ENCODE results near the gene NEMP2.
A peak's percentile ranks its signal among the peaks of the same experiment; 100 is the strongest.

Gene NEMP2, protein sequence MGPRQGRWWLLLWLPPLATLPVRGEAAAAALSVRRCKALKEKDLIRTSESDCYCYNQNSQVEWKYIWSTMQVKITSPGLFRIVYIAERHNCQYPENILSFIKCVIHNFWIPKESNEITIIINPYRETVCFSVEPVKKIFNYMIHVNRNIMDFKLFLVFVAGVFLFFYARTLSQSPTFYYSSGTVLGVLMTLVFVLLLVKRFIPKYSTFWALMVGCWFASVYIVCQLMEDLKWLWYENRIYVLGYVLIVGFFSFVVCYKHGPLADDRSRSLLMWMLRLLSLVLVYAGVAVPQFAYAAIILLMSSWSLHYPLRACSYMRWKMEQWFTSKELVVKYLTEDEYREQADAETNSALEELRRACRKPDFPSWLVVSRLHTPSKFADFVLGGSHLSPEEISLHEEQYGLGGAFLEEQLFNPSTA

DNA sequence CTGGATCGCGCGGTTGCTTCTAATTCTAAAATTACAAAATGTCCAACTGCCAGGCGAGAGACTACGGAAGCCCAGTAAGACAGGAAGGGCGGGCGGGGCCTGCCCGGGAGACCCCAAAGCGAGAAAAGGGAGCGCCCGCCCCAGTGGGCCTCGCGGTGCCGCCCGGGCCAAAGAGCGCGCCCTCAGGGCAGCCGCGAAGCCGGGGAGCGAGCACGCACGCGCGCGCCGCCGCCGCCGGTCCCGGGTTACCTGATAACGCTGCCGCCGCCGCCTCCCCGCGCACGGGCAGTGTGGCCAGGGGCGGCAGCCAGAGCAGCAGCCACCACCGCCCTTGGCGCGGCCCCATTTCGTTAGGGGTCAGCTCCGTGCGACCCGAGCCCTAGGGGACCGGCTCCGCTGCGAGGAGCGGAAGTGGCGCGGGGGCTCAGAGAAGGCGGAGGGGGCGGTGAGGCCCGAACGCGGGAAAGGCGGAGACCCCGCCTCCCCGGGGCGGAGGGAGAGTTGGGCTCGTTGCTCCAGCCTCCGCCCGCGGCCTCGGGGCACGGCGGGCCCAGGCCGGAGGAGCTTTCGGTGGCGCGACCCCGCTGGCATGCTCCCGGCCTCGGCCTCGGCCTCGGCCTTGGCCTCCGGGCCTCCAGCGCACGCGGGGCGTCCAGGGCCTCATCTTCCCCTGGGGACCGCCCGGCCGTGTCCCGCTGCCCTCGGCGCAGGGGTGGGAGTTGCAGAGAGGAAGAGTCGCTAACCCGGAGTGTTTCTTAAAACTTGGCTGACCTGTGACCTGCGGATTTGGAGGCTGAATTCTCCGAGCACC lies at the start of gene NEMP2:
Gene NEMP2, minus strand, starts transcription at position 413 of the 811 bp plus-strand sequence. Its CDS starts 67 bp downstream, at position 346.
- Histone ChIP-seq H3K27me3 (ENCODE audit: insufficient read depth, low read depth) (no peaks in the 10 kb centered on the region), H3K79me2 (ENCODE audit: insufficient read depth, low read depth) (peaks cover 16% of the 10 kb centered on the region; the same call in 1 of the 2 replicates), H3K4me2 (peak within 1 kb of the TSS; percentile 83), H4K20me1 (ENCODE audit: insufficient read depth) (no peaks in the 10 kb centered on the region), H3K27ac (peak within 1 kb of the TSS; percentile 93), H3K4me1 (ENCODE audit: low read depth, poor library complexity, severe bottlenecking) (peaks cover 23% of the 10 kb centered on the region), H3K36me3 (ENCODE audit: insufficient read depth) (no peaks in the 10 kb centered on the region), H2AFZ (ENCODE audit: low read depth) (peak within 1 kb of the TSS; percentile 99), H3K4me3 (IDR thresholded peaks at IDR 0.05; ENCODE audit: insufficient read depth, low read depth, low read length) (peak within 1 kb of the TSS; percentile 85), H3K9ac (peak within 1 kb of the TSS; percentile 95)
- TF ChIP-seq, protein P1, sequence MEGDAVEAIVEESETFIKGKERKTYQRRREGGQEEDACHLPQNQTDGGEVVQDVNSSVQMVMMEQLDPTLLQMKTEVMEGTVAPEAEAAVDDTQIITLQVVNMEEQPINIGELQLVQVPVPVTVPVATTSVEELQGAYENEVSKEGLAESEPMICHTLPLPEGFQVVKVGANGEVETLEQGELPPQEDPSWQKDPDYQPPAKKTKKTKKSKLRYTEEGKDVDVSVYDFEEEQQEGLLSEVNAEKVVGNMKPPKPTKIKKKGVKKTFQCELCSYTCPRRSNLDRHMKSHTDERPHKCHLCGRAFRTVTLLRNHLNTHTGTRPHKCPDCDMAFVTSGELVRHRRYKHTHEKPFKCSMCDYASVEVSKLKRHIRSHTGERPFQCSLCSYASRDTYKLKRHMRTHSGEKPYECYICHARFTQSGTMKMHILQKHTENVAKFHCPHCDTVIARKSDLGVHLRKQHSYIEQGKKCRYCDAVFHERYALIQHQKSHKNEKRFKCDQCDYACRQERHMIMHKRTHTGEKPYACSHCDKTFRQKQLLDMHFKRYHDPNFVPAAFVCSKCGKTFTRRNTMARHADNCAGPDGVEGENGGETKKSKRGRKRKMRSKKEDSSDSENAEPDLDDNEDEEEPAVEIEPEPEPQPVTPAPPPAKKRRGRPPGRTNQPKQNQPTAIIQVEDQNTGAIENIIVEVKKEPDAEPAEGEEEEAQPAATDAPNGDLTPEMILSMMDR (conservative IDR thresholded peaks at IDR 0.05; ENCODE audit: low read depth, low read length): no peak

DNA sequence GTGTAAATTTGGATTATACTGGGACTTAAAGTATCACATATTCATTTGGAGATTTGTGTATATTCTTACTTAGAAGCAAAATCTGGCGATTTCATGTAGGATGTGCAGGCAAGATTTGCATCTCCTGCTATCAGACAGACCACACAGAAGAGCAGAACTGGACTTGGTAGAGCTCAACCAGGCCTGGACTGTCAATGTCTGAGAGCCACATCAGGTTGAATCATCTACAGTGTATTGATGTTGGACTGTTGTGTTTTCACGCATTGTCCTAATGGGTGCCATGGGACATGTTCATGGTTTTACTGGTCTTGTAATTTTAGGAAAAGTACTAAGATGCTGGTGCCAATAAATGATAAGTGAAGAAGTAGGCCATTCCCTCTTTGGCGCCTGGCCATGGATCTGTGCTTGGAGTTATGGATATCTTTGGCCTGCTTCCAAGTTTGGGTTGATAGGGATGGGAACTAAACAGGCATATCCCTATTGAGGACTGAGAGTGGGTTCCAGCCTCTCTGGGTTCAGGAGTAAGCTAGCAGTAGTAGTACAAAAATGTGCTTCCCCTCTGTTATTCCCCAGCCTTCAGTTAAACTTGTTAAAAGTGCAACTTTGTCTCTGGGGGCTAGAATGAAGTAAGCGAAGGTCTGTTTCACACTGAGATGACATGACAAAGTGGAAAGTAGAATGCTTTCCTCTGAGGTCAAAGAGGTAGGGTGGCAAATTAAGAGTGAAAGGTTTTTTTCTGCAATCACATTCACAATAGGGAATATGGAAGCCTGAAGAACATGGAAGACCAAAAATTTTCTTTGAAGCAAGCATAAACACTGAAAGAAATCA lies 49.2 kb upstream of the NEMP2 start:
- Histone ChIP-seq H3K4me2 (no peak overlapping the region), H3K4me1 (ENCODE audit: low read depth, poor library complexity, severe bottlenecking) (no peaks in the 10 kb centered on the region), H3K27me3 (ENCODE audit: insufficient read depth, low read depth) (no peaks in the 10 kb centered on the region), H3K9ac (no peak overlapping the region), H3K4me3 (IDR thresholded peaks at IDR 0.05; ENCODE audit: insufficient read depth, low read depth, low read length) (no peak overlapping the region), H4K20me1 (ENCODE audit: insufficient read depth) (no peaks in the 10 kb centered on the region), H2AFZ (ENCODE audit: low read depth) (no peak overlapping the region), H3K27ac (no peak overlapping the region), H3K79me2 (ENCODE audit: insufficient read depth, low read depth) (no peaks in the 10 kb centered on the region), H3K36me3 (ENCODE audit: insufficient read depth) (no peaks in the 10 kb centered on the region)
- TF ChIP-seq, protein P1 (conservative IDR thresholded peaks at IDR 0.05; ENCODE audit: low read depth, low read length): no peak

DNA sequence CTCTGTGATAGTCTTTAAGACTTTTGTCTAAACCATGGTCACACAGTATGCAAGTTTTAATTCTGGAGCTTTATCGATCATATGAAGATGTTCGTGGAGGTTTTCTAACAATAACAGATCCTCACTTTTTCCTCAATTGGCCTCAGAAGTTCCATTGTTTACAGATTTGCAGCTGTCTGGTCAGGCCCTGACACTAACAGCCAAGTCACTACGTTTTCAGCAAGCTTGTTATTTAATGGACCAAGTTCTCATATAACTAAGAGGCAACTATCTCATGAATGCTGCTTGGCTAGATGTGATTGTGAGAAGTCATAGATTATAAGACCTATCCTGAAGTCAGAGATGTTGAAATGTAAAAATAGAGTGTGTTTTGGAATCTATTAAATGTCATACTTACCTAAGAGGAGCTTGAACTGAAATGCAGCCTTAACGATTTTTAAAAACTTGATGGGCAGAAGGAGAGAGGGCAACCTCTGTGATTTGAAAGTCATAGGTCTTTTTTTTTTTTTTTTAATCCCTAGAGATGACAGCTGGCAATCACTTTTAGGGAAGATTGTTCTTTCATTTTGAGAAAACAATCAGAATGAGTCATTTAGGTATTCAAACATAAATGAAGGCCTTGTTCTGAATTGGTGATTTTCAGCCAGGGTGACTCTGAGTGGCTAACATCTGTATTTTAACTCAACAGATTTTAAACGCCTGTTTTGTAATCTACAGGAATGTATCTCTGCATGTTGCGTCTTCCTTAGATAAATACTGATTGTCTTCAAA lies 48.4 kb upstream of the NEMP2 start:
- Histone ChIP-seq H4K20me1 (ENCODE audit: insufficient read depth) (no peaks in the 10 kb centered on the region), H3K9ac (no peak overlapping the region), H2AFZ (ENCODE audit: low read depth) (no peak overlapping the region), H3K27ac (no peak overlapping the region), H3K4me2 (no peak overlapping the region), H3K27me3 (ENCODE audit: insufficient read depth, low read depth) (no peaks in the 10 kb centered on the region), H3K36me3 (ENCODE audit: insufficient read depth) (no peaks in the 10 kb centered on the region), H3K79me2 (ENCODE audit: insufficient read depth, low read depth) (no peaks in the 10 kb centered on the region), H3K4me3 (IDR thresholded peaks at IDR 0.05; ENCODE audit: insufficient read depth, low read depth, low read length) (no peak overlapping the region), H3K4me1 (ENCODE audit: low read depth, poor library complexity, severe bottlenecking) (no peaks in the 10 kb centered on the region)
- TF ChIP-seq, protein P1 (conservative IDR thresholded peaks at IDR 0.05; ENCODE audit: low read depth, low read length): no peak
